Endothelial cell of hepatic sinusoid (primary cell): ENCODE data around the gene CPSF4.
"Not testable (repeated sequence)": the region's sequence is repeated elsewhere in the genome, so short reads cannot be mapped to it uniquely, and the experiment has no call there.

Experiments used
- in situ Hi-C: cut with HindIII; loops from 2 replicates; pipeline ENCODE4 v1.10.0; 2017; ENCODE audit warnings: low sequenced_read_pairs

The CPSF4 gene

GRCh38 chr7:99478464-99479440 is 40.0 kb downstream of the CPSF4 start:
- in situ Hi-C loops, result loop anchor here (5.0 kb wide), 2 partner anchors 54 to 99 kb away; no protein-coding TSS in a partner anchor

GRCh38 chr7:99485094-99485493 is 46.4 kb downstream of the CPSF4 start:
- in situ Hi-C loops, result no loop called here

- in situ Hi-C loops, result no loop called here
These were observed 50.5 kb downstream of the CPSF4 start for GRCh38 chr7:99489235-99489634.

GRCh38 chr7:99490878-99491277 is 52.1 kb downstream of the CPSF4 start:
- in situ Hi-C loops, result no loop called here

GRCh38 chr7:99493823-99494222 is 55.1 kb downstream of the CPSF4 start:
- in situ Hi-C loops, result no loop called here

GRCh38 chr7:99497766-99498545 is 59.2 kb downstream of the CPSF4 start:
- in situ Hi-C loops, result no loop called here

- in situ Hi-C loops, result no loop called here
These were observed 59.8 kb downstream of the CPSF4 start for GRCh38 chr7:99498546-99498944.

- in situ Hi-C loops, result no loop called here
These were observed 60.6 kb downstream of the CPSF4 start for GRCh38 chr7:99499371-99499720.

- in situ Hi-C loops, result no loop called here
These were observed 61.2 kb downstream of the CPSF4 start, which contains the start of gene ZNF394 for GRCh38 chr7:99499721-99500636. Gene ZNF394, minus strand, starts transcription at chr7:99500281. Its CDS starts 188 bp downstream, at chr7:99500093.

- in situ Hi-C loops, result no loop called here
These were observed 61.9 kb downstream of the CPSF4 start for GRCh38 chr7:99500637-99501009.

GRCh38 chr7:99501236-99501635 is 62.5 kb downstream of the CPSF4 start:
- in situ Hi-C loops, result not testable (repeated sequence)

- in situ Hi-C loops, result no loop called here
These were observed 65.5 kb downstream of the CPSF4 start for GRCh38 chr7:99504281-99504602.

GRCh38 chr7:99504603-99505323 is 66.0 kb downstream of the CPSF4 start, which contains the start of gene ZKSCAN5:
Gene ZKSCAN5, plus strand, starts transcription at chr7:99504662. Its CDS starts 1,383 bp downstream, at chr7:99506045.
- in situ Hi-C loops, result no loop called here

GRCh38 chr7:99505324-99505662 is 66.5 kb downstream of the CPSF4 start:
- in situ Hi-C loops, result no loop called here
